ENCODE measurements around the gene KLF5.
"Not testable (repeated sequence)": the region's sequence is repeated elsewhere in the genome, so short reads cannot be mapped to it uniquely, and the experiment has no call there.

Gene KLF5

DNA sequence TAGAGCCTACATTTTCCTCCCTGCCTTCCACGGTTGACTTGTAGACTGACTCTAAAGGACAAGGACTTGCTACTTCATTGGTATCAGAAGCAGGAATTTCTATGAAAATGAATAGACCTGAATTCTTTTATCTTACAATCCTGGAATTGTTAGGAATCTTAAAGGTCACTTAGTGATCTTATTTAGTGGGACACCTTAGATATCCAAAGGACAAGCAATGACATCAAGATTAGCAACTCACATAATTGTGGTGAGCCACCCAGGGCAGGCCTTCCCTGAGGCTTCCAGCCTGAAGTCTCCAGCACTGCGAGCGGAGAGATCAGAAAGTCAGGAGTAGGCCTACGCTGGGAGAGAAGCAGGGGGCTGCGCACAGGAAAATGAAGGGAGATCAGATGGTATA lies 37.8 kb downstream of the KLF5 start:
- H3K4me3 ChIP-seq (ENCODE audit: low read depth in 1 of 5, low read length in 5 of 5), result no peak overlapping the region
- H3K9ac ChIP-seq (ENCODE audit: low read length in 5 of 5), result no peak overlapping the region
- no peak overlapping the region for H3K27ac ChIP-seq (ENCODE audit: low read depth, low read length)
- H3K4me1 ChIP-seq (ENCODE audit: control insufficient read depth in 5 of 5, insufficient read depth in 5 of 5, low read length in 5 of 5), result no peaks in the 10 kb centered on the region
- no peaks in the 10 kb centered on the region for H3K27me3 ChIP-seq (ENCODE audit: control insufficient read depth in 5 of 5, insufficient read depth in 4 of 5, low read length in 5 of 5)
- H3K9me3 ChIP-seq (ENCODE audit: control insufficient read depth in 5 of 5, low read length in 5 of 5), result no peaks in the 10 kb centered on the region
- no peaks in the 10 kb centered on the region for H3K36me3 ChIP-seq (ENCODE audit: control insufficient read depth in 5 of 5, insufficient read depth in 5 of 5, low read length in 5 of 5)

DNA sequence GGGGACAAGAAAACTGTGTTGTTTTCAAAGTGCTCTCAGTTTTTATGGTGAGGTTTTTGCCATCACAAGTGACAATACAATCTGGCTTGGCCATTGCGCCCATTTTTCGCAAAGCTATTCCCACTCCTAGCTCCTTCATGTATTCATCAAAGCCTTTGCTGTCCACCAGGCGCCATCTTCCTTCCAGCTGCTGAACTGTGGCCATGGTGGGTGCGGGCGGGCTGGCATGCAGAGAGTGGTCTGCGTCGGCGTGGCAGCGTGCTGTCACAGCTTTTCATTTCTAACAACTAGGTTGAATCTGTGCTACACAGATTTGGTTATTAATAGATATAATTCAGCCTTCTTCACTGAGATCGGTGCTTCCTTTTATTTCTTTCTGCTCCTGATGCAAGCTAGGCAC lies 42.0 kb downstream of the KLF5 start:
- H3K36me3 ChIP-seq (ENCODE audit: control insufficient read depth in 5 of 5, insufficient read depth in 5 of 5, low read length in 5 of 5); H3K27me3 ChIP-seq (ENCODE audit: control insufficient read depth in 5 of 5, insufficient read depth in 4 of 5, low read length in 5 of 5); H3K27ac ChIP-seq (ENCODE audit: low read depth, low read length); H3K9ac ChIP-seq (ENCODE audit: low read length in 5 of 5); H3K4me1 ChIP-seq (ENCODE audit: control insufficient read depth in 5 of 5, insufficient read depth in 5 of 5, low read length in 5 of 5); H3K4me3 ChIP-seq (ENCODE audit: low read depth in 1 of 5, low read length in 5 of 5); H3K9me3 ChIP-seq (ENCODE audit: control insufficient read depth in 5 of 5, low read length in 5 of 5): not testable (repeated sequence)

DNA sequence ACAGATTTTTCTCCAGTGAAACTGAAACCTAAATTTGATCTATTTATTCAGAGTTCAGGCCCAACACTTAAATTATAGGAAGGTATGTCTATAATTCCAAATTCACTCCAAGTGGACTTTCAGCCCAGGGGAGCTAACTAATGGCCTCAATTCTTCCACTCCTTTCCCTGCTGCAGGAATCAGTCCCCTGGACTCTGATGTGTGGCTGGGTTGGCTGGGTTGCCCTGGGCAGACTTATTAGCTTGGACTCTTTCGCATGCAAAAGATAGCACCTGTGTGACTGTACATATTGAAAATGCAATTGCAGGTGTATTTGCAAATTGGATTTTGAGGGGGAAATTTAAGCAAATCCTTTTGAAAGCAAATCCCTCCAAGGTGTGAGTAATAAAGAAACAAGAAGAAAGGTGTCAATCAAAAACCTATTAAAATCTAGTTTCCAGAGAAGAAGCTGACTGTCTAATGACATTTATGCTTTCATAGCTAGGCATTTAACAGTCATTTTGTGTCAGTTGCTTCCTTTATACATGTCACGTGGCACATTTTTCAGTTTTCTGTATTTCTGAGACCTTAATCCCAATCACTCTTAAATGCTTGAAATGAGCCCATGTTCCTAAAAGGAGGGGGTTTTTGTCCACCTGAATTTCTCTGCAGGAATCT lies 42.7 kb downstream of the KLF5 start:
- no peak overlapping the region for H3K9ac ChIP-seq (ENCODE audit: low read length in 5 of 5)
- H3K27ac ChIP-seq (ENCODE audit: low read depth, low read length), result no peak overlapping the region
- no peaks in the 10 kb centered on the region for H3K27me3 ChIP-seq (ENCODE audit: control insufficient read depth in 5 of 5, insufficient read depth in 4 of 5, low read length in 5 of 5)
- no peaks in the 10 kb centered on the region for H3K9me3 ChIP-seq (ENCODE audit: control insufficient read depth in 5 of 5, low read length in 5 of 5)
- H3K36me3 ChIP-seq (ENCODE audit: control insufficient read depth in 5 of 5, insufficient read depth in 5 of 5, low read length in 5 of 5), result no peaks in the 10 kb centered on the region
- H3K4me1 ChIP-seq (ENCODE audit: control insufficient read depth in 5 of 5, insufficient read depth in 5 of 5, low read length in 5 of 5), result no peaks in the 10 kb centered on the region
- no peak overlapping the region for H3K4me3 ChIP-seq (ENCODE audit: low read depth in 1 of 5, low read length in 5 of 5)

DNA sequence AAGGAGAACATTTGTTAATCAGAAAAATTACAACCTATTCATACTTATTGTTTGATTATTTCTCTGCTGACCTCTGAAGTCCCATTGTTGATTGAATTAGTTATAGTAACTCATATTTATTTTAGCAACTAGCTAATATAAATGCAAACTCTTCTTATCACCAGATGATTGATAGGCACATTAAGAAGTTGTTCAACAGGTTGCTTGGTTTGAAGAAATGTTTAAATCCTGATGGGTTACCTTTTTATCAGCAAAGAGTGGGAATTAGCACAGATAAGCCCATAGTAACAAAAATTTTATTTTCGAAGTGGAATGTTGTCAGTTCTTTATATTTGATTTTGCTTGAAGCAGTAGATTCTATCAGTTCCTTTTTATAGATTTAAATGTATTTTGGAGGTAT lies 44.4 kb downstream of the KLF5 start:
- Histone ChIP-seq H3K27ac (ENCODE audit: low read depth, low read length) (no peak overlapping the region), H3K9ac (ENCODE audit: low read length in 5 of 5) (no peak overlapping the region), H3K4me3 (ENCODE audit: low read depth in 1 of 5, low read length in 5 of 5) (no peak overlapping the region)

DNA sequence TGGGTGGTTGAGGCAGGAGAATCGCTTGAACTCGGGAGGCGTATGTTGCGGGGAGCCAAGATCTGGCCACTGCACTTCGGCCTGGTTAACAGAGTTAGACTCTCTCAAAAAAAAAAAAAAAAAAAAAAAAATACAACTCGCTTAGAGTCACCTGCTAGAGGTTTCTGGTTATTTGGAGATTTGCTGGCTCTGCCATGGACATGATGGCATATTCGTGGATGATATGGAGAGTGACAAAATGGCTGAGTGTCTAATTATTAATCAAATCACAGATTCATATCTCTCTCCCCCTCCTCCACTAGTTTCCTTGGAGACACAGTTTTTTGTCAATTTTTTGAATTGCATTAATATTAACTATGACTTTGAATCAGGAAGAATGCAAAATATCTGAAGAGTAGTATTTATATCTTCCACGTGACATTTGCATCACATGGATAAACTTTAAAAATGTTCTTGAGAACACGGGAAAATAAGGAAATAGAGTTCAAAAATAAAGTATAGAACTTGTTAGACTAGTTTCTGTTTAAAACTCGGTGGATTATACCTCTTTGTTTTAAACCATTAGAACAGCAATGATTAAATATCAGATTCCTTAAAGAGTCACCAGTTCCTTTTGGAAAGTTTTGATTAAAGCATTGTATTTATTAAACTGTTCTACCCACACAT lies 47.8 kb downstream of the KLF5 start:
- Histone ChIP-seq H3K36me3 (ENCODE audit: control insufficient read depth in 5 of 5, insufficient read depth in 5 of 5, low read length in 5 of 5) (no peaks in the 10 kb centered on the region), H3K27ac (ENCODE audit: low read depth, low read length) (no peak overlapping the region), H3K27me3 (ENCODE audit: control insufficient read depth in 5 of 5, insufficient read depth in 4 of 5, low read length in 5 of 5) (no peaks in the 10 kb centered on the region), H3K4me3 (ENCODE audit: low read depth in 1 of 5, low read length in 5 of 5) (no peak overlapping the region), H3K9me3 (ENCODE audit: control insufficient read depth in 5 of 5, low read length in 5 of 5) (no peaks in the 10 kb centered on the region), H3K9ac (ENCODE audit: low read length in 5 of 5) (no peak overlapping the region), H3K4me1 (ENCODE audit: control insufficient read depth in 5 of 5, insufficient read depth in 5 of 5, low read length in 5 of 5) (no peaks in the 10 kb centered on the region)

More for the DNA sequence above, 44.4 kb downstream of the KLF5 start:
- H3K36me3 ChIP-seq (ENCODE audit: control insufficient read depth in 5 of 5, insufficient read depth in 5 of 5, low read length in 5 of 5), result no peaks in the 10 kb centered on the region
- H3K27me3 ChIP-seq (ENCODE audit: control insufficient read depth in 5 of 5, insufficient read depth in 4 of 5, low read length in 5 of 5), result no peaks in the 10 kb centered on the region
- no peaks in the 10 kb centered on the region for H3K4me1 ChIP-seq (ENCODE audit: control insufficient read depth in 5 of 5, insufficient read depth in 5 of 5, low read length in 5 of 5)
- no peaks in the 10 kb centered on the region for H3K9me3 ChIP-seq (ENCODE audit: control insufficient read depth in 5 of 5, low read length in 5 of 5)

DNA sequence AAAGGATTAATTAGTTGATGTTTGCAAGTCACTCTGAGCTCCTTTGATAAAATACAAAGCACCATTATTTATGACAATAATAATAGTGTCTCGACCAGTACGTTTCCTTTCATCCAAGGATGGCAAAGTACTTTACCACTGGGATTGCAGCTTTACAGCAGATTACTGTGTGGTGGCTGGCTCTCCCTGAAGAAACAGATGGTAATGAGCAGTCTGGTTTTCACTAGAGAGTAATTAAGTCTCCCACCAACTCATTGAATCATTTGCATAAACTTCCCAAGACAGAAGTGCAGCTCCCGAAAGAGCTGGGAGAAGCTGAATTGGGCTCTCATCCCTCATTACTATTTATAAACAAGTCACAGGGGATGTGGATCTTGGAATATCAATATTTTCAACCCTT lies 48.7 kb downstream of the KLF5 start:
- no peaks in the 10 kb centered on the region for H3K9me3 ChIP-seq (ENCODE audit: control insufficient read depth in 5 of 5, low read length in 5 of 5)

DNA sequence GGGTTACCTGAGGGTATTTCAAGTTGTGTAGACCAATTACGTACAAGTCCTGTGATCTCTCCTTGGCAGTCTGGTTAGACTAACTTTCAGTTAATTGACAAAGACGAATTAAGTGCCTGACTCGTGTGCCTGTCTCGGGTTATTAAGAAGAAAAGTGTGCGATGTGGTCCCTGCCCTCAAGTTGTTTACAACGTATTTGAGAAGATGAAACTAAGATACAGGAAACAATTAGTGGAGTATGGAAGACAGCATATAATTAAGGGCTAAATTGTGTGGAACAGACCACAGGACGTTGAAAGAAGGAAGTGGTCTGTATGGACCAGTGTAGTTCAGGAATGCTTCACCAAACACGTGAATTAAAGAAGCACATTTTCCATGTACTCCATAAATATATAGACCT lies 49.2 kb downstream of the KLF5 start:
- H3K27ac ChIP-seq (ENCODE audit: low read depth, low read length), result no peak overlapping the region
- no peaks in the 10 kb centered on the region for H3K36me3 ChIP-seq (ENCODE audit: control insufficient read depth in 5 of 5, insufficient read depth in 5 of 5, low read length in 5 of 5)
- H3K4me3 ChIP-seq (ENCODE audit: low read depth in 1 of 5, low read length in 5 of 5), result no peak overlapping the region
- H3K9ac ChIP-seq (ENCODE audit: low read length in 5 of 5), result no peak overlapping the region
- no peaks in the 10 kb centered on the region for H3K9me3 ChIP-seq (ENCODE audit: control insufficient read depth in 5 of 5, low read length in 5 of 5)
- H3K4me1 ChIP-seq (ENCODE audit: control insufficient read depth in 5 of 5, insufficient read depth in 5 of 5, low read length in 5 of 5), result no peaks in the 10 kb centered on the region
- H3K27me3 ChIP-seq (ENCODE audit: control insufficient read depth in 5 of 5, insufficient read depth in 4 of 5, low read length in 5 of 5), result no peaks in the 10 kb centered on the region

More for the DNA sequence above, 48.7 kb downstream of the KLF5 start:
- H3K9ac ChIP-seq (ENCODE audit: low read length in 5 of 5), result no peak overlapping the region
- no peak overlapping the region for H3K4me3 ChIP-seq (ENCODE audit: low read depth in 1 of 5, low read length in 5 of 5)
- H3K27me3 ChIP-seq (ENCODE audit: control insufficient read depth in 5 of 5, insufficient read depth in 4 of 5, low read length in 5 of 5), result no peaks in the 10 kb centered on the region
- H3K4me1 ChIP-seq (ENCODE audit: control insufficient read depth in 5 of 5, insufficient read depth in 5 of 5, low read length in 5 of 5), result no peaks in the 10 kb centered on the region
- H3K36me3 ChIP-seq (ENCODE audit: control insufficient read depth in 5 of 5, insufficient read depth in 5 of 5, low read length in 5 of 5), result no peaks in the 10 kb centered on the region
- H3K27ac ChIP-seq (ENCODE audit: low read depth, low read length), result no peak overlapping the region

DNA sequence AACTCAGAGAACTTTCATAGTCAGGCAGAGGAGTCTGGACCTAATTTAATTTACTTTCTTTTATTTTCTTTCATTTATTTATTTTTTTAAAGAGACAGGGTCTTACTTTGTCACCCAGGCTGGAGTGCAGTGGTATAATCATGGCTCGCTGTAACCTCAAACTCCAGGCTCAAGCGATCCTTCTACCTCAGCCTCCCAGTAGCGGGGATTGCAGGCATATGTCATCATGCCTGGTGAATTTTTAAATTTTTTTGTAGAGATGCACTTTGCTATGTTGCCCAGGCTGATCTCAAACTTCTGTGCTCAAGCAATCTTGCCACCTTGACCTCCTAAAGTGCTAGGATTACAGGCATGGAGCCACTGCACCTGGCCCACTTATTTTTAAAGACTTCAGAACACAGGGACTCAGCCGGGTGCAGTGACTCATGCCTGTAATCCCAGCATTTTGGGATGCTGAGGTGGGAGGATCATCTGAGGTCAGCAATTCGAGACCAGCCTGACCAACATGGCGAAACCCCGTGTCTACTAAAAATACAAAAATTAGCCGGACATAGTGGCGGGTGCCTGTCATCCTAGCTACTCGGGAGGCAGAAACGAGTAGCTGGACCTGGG lies 50.6 kb downstream of the KLF5 start:
- H3K4me3 ChIP-seq (ENCODE audit: low read depth in 1 of 5, low read length in 5 of 5), result no peak overlapping the region
- no peaks in the 10 kb centered on the region for H3K36me3 ChIP-seq (ENCODE audit: control insufficient read depth in 5 of 5, insufficient read depth in 5 of 5, low read length in 5 of 5)
- H3K27ac ChIP-seq (ENCODE audit: low read depth, low read length), result no peak overlapping the region
- H3K9me3 ChIP-seq (ENCODE audit: control insufficient read depth in 5 of 5, low read length in 5 of 5), result no peaks in the 10 kb centered on the region
- no peaks in the 10 kb centered on the region for H3K27me3 ChIP-seq (ENCODE audit: control insufficient read depth in 5 of 5, insufficient read depth in 4 of 5, low read length in 5 of 5)
- no peaks in the 10 kb centered on the region for H3K4me1 ChIP-seq (ENCODE audit: control insufficient read depth in 5 of 5, insufficient read depth in 5 of 5, low read length in 5 of 5)
- H3K9ac ChIP-seq (ENCODE audit: low read length in 5 of 5), result no peak overlapping the region

DNA sequence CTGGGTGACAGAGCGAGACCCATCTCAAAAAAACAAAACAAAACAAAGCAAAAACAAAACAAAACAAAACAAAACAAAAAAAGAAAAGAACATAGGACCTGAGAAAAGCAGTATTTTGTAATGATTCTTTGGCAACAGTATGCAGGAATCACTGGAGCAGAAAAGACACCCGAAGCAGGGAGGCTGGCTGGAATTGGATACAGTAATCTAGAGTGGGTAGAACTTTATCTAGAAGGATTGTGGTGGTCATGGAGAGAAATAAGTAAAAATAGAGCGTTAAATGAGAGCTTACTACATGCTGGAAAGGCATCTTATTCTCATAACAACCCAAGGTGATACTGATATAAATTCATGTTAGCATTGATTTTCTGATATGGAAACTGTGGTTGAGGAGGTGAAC lies 51.2 kb downstream of the KLF5 start:
- Histone ChIP-seq H3K4me3 (ENCODE audit: low read depth in 1 of 5, low read length in 5 of 5) (no peak overlapping the region), H3K9me3 (ENCODE audit: control insufficient read depth in 5 of 5, low read length in 5 of 5) (no peaks in the 10 kb centered on the region), H3K27me3 (ENCODE audit: control insufficient read depth in 5 of 5, insufficient read depth in 4 of 5, low read length in 5 of 5) (no peaks in the 10 kb centered on the region), H3K9ac (ENCODE audit: low read length in 5 of 5) (no peak overlapping the region), H3K36me3 (ENCODE audit: control insufficient read depth in 5 of 5, insufficient read depth in 5 of 5, low read length in 5 of 5) (no peaks in the 10 kb centered on the region), H3K4me1 (ENCODE audit: control insufficient read depth in 5 of 5, insufficient read depth in 5 of 5, low read length in 5 of 5) (no peaks in the 10 kb centered on the region), H3K27ac (ENCODE audit: low read depth, low read length) (no peak overlapping the region)

DNA sequence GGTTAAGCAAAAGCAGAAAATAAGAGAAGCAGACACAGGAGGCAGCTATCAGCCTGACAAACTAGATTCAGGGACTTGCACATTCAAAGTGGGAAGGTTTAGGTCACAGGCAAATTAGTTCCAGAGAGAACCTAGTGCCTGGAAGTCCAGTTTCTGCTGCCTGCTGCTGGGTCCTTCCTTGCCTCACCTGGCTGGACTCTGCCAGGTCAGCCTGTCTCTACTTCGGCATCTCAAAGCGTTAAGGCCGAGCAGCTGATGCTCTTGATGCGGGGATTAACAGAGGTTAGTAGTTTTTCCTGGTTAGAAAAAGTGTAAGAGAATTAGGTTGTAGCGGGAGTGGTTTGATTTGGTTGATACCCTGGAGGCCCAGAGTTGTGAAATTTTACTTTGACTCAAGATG lies 52.0 kb downstream of the KLF5 start:
- Histone ChIP-seq H3K27ac (ENCODE audit: low read depth, low read length) (no peak overlapping the region), H3K9ac (ENCODE audit: low read length in 5 of 5) (no peak overlapping the region), H3K27me3 (ENCODE audit: control insufficient read depth in 5 of 5, insufficient read depth in 4 of 5, low read length in 5 of 5) (no peaks in the 10 kb centered on the region), H3K9me3 (ENCODE audit: control insufficient read depth in 5 of 5, low read length in 5 of 5) (no peaks in the 10 kb centered on the region), H3K36me3 (ENCODE audit: control insufficient read depth in 5 of 5, insufficient read depth in 5 of 5, low read length in 5 of 5) (no peaks in the 10 kb centered on the region), H3K4me1 (ENCODE audit: control insufficient read depth in 5 of 5, insufficient read depth in 5 of 5, low read length in 5 of 5) (no peaks in the 10 kb centered on the region), H3K4me3 (ENCODE audit: low read depth in 1 of 5, low read length in 5 of 5) (no peak overlapping the region)

Data from subcutaneous abdominal adipose tissue (tissue), 5 donors.